ENCODE results near the gene ITIH2.
"Not testable (repeated sequence)": the region's sequence is repeated elsewhere in the genome, so short reads cannot be mapped to it uniquely, and the experiment has no call there.

ITIH2 gene

GRCh38 chr10:7738536-7739407 is 35.7 kb downstream of the ITIH2 start:
- DNase-seq (ENCODE audit: low read depth in 2 of 2), result no peak

GRCh38 chr10:7744307-7744706 is 41.2 kb downstream of the ITIH2 start:
- DNase-seq (ENCODE audit: low read depth in 2 of 2), result no peak

GRCh38 chr10:7748637-7749036 is 45.5 kb downstream of the ITIH2 start:
- DNase-seq (ENCODE audit: low read depth in 2 of 2), result not testable (repeated sequence)

- no peak for DNase-seq (ENCODE audit: low read depth in 2 of 2)
Measured at GRCh38 chr10:7750222-7750621, 47.1 kb downstream of the ITIH2 start.

GRCh38 chr10:7752251-7752650 is 49.1 kb downstream of the ITIH2 start:
- DNase-seq (ENCODE audit: low read depth in 2 of 2), result no peak

- DNase-seq (ENCODE audit: low read depth in 2 of 2), result no peak
Measured at GRCh38 chr10:7755103-7755502, 52.0 kb downstream of the ITIH2 start.

- no peak for DNase-seq (ENCODE audit: low read depth in 2 of 2)
Measured at GRCh38 chr10:7756360-7756992, 53.4 kb downstream of the ITIH2 start.

- no peak for DNase-seq (ENCODE audit: low read depth in 2 of 2)
Measured at GRCh38 chr10:7763929-7764328, 60.8 kb downstream of the ITIH2 start.

- no peak for DNase-seq (ENCODE audit: low read depth in 2 of 2)
Measured at GRCh38 chr10:7766241-7766640, 63.1 kb downstream of the ITIH2 start.

- no peak for DNase-seq (ENCODE audit: low read depth in 2 of 2)
Measured at GRCh38 chr10:7767209-7767608, 64.1 kb downstream of the ITIH2 start.

GRCh38 chr10:7768417-7768816 is 65.3 kb downstream of the ITIH2 start:
- no peak for DNase-seq (ENCODE audit: low read depth in 2 of 2)

- no peak for DNase-seq (ENCODE audit: low read depth in 2 of 2)
Measured at GRCh38 chr10:7773845-7774801, 71.0 kb downstream of the ITIH2 start.

- DNase-seq (ENCODE audit: low read depth in 2 of 2), result no peak
Measured at GRCh38 chr10:7776777-7777176, 73.7 kb downstream of the ITIH2 start.

GRCh38 chr10:7782194-7782593 is 79.1 kb downstream of the ITIH2 start:
- DNase-seq (ENCODE audit: low read depth in 2 of 2), result not testable (repeated sequence)

GRCh38 chr10:7786430-7786829 is 83.3 kb downstream of the ITIH2 start:
- no peak for DNase-seq (ENCODE audit: low read depth in 2 of 2)

- DNase-seq (ENCODE audit: low read depth in 2 of 2), result peak in 1 of 2 donors; percentile 0
Measured at GRCh38 chr10:7787150-7787856, 84.2 kb downstream of the ITIH2 start.

- DNase-seq (ENCODE audit: low read depth in 2 of 2), result peak; percentile 94 to 97
Measured at GRCh38 chr10:7787857-7788638, 84.9 kb downstream of the ITIH2 start, which contains the start of the genes ATP5F1C and KIN. TSS of gene ATP5F1C (plus strand) at chr10:7788177. CDS start at chr10:7788208, 31 bp downstream. TSS of gene KIN (minus strand) at chr10:7787993. CDS start at chr10:7787933, 60 bp downstream.

- no peak for DNase-seq (ENCODE audit: low read depth in 2 of 2)
Measured at GRCh38 chr10:7788639-7789286, 85.6 kb downstream of the ITIH2 start.

- no peak for DNase-seq (ENCODE audit: low read depth in 2 of 2)
Measured at GRCh38 chr10:7789390-7789789, 86.3 kb downstream of the ITIH2 start.

- no peak for DNase-seq (ENCODE audit: low read depth in 2 of 2)
Measured at GRCh38 chr10:7792541-7792940, 89.4 kb downstream of the ITIH2 start.

Data from stimulated activated CD8-positive, alpha-beta memory T cell treated with anti-CD3 and anti-CD28 coated beads, Interleukin-15, amount 100 ng/mL, for 48 hours (primary cell).